ENCODE data around the gene ARHGAP23. TPM values are rescaled to one million over a fixed set of nuclear protein-coding genes. Genes with fewer than 3 reads are reported as not detected.

ARHGAP23 gene
- total and polyA plus RNA-seq, 10 of the 15 experiments (the other 5 are each of a cell fraction or from before 2014, with no cell fraction given) = 0.23 to 5.8 (median 2.1) TPM

DNA sequence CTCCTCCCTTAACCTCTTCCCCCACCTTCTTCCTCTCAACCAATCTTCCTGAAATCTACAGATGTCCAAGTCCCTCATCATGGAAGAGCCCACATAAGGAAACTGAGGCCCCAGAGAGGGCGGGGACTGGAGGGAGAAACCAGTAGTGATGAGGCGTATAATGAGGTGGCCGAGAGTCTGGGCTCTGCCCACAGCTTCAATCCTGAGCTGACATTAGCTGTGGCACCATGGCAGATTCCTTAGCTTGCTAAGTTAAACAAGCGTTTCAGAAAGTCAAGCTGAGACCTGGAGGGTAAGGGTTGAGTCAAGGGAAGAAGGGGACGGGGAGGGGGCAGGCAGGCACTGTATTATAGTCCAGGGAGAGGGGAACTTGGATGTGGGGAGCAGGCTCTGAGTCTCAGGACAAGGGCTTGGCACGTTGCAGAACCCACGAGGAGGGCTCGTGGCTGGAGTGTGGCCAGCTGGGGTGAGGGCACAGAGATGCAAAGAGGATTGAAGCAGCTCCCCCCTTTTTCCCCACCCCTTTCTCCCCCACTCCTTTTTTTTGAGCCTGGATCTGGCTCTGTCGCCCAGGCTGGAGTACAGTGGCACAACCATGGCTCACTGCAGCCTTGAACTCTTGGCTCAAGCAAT lies 13.3 kb downstream of the ARHGAP23 start:
- FAIRE-seq = no peak
- BruUV-seq (replicated peaks) = no TSS peak
- H3K9me3 ChIP-seq (replicated peaks; ENCODE audit: control insufficient read depth, insufficient read depth, low read length) = no peaks in the 10 kb centered on the region
- SMC1A ChIA-PET (ENCODE audit: uncharacterized antibody, unreplicated experiment) = interaction anchor here (1.3 to 1.4 kb wide), 2 partner anchors 44 to 92 kb away, joined by 3 to 4 read pairs; no protein-coding TSS in a partner anchor
- CTCF ChIA-PET = interaction anchor here (0.8 to 1.6 kb wide), 4 partner anchors 14 to 115 kb away, joined by 3 to 4 read pairs (median 4); no protein-coding TSS in a partner anchor
- in situ Hi-C loops (cut with MboI) (loop anchor here (5.0 kb wide), 1 partner anchor 51 kb away; no protein-coding TSS in a partner anchor), intact Hi-C loops (cut with micrococcal nuclease; ENCODE audit: unreplicated experiment) (no loop called here)
- RAD21 ChIA-PET (ENCODE audit: unreplicated experiment) = no interaction called here
- H3K36me3 ChIP-seq (ENCODE audit: control insufficient read depth in 2 of 2, insufficient read depth in 2 of 2, low read length in 1 of 2) = no peaks in the 10 kb centered on the region
- H3K4me2 ChIP-seq (ENCODE audit: control insufficient read depth, insufficient read depth) = no peak overlapping the region
- H3K79me2 ChIP-seq (ENCODE audit: control insufficient read depth, insufficient read depth, low read length) = no peaks in the 10 kb centered on the region
- H2AFZ ChIP-seq (ENCODE audit: control insufficient read depth, low read depth, low read length) = no peak overlapping the region
- H3K27me3 ChIP-seq (replicated peaks in 1 of 2; ENCODE audit: control insufficient read depth in 2 of 2, insufficient read depth in 2 of 2, low read length in 1 of 2) = no peaks in the 10 kb centered on the region
- DNase-seq (ENCODE audit: low read depth, low spot score) = no peak
- WGBS (ENCODE audit: insufficient coverage, insufficient replicate concordance, low lambda C conversion rate, missing lambda C conversion rate) = 45% methylated on average over 9 of the region's 9 CpGs
- no peak for TF ChIP-seq RFX5 (IDR thresholded peaks at IDR 0.05; ENCODE audit: low read depth, low read length)
- H3K4me3 ChIP-seq = no peak overlapping the region
- no peak for ATAC-seq
- no peak overlapping the region for H3K9ac ChIP-seq (ENCODE audit: control insufficient read depth, insufficient read depth, low read length)
- H3K27ac ChIP-seq (ENCODE audit: control insufficient read depth, insufficient read depth) = no peak overlapping the region
- POLR2A ChIA-PET = interaction anchor here (0.6 kb wide), 1 partner anchor 9 kb away, joined by 3 read pairs; no protein-coding TSS in a partner anchor
- H4K20me1 ChIP-seq (ENCODE audit: control insufficient read depth, insufficient read depth) = no peaks in the 10 kb centered on the region
- peaks cover 5% of the 10 kb centered on the region; the same call in 1 of the 2 replicates for H3K4me1 ChIP-seq (ENCODE audit: control insufficient read depth, insufficient read depth, low read length)

- ChIA-PET POLR2A (no interaction called here), RAD21 (ENCODE audit: unreplicated experiment) (interaction anchor here (1.0 kb wide), 1 partner anchor 13 kb away, joined by 3 read pairs; no protein-coding TSS in a partner anchor), SMC1A (ENCODE audit: uncharacterized antibody, unreplicated experiment) (interaction anchor here (1.1 to 1.7 kb wide), 3 partner anchors 19 to 47 kb away, joined by 3 to 4 read pairs (median 4); no protein-coding TSS in a partner anchor), CTCF (interaction anchor here (0.7 to 2.1 kb wide), 5 partner anchors 13 to 221 kb away, joined by 3 to 6 read pairs (median 3); no protein-coding TSS in a partner anchor)
- H4K20me1 ChIP-seq (ENCODE audit: control insufficient read depth, insufficient read depth) = no peaks in the 10 kb centered on the region
- no peak for ATAC-seq
- intact Hi-C loops (cut with micrococcal nuclease; ENCODE audit: unreplicated experiment) (no loop called here), in situ Hi-C loops (cut with MboI) (loop anchor here (5.0 kb wide), 1 partner anchor 50 kb away; no protein-coding TSS in a partner anchor)
- no peak overlapping the region for H3K4me2 ChIP-seq (ENCODE audit: control insufficient read depth, insufficient read depth)
- H3K4me1 ChIP-seq (ENCODE audit: control insufficient read depth, insufficient read depth, low read length) = peaks cover 5% of the 10 kb centered on the region; the same call in 1 of the 2 replicates
- no peak overlapping the region for H3K9ac ChIP-seq (ENCODE audit: control insufficient read depth, insufficient read depth, low read length)
- no TSS peak for BruUV-seq (replicated peaks)
- H3K27me3 ChIP-seq (replicated peaks in 1 of 2; ENCODE audit: control insufficient read depth in 2 of 2, insufficient read depth in 2 of 2, low read length in 1 of 2) = no peaks in the 10 kb centered on the region
- H3K79me2 ChIP-seq (ENCODE audit: control insufficient read depth, insufficient read depth, low read length) = no peaks in the 10 kb centered on the region
- H3K4me3 ChIP-seq = no peak overlapping the region
- no peaks in the 10 kb centered on the region for H3K36me3 ChIP-seq (ENCODE audit: control insufficient read depth in 2 of 2, insufficient read depth in 2 of 2, low read length in 1 of 2)
- no peak for FAIRE-seq
- H3K27ac ChIP-seq (ENCODE audit: control insufficient read depth, insufficient read depth) = no peak overlapping the region
- 38% methylated on average over 4 of the region's 4 CpGs for WGBS (ENCODE audit: insufficient coverage, insufficient replicate concordance, low lambda C conversion rate, missing lambda C conversion rate)
- DNase-seq (ENCODE audit: low read depth, low spot score) = no peak
- no peaks in the 10 kb centered on the region for H3K9me3 ChIP-seq (replicated peaks; ENCODE audit: control insufficient read depth, insufficient read depth, low read length)
- H2AFZ ChIP-seq (ENCODE audit: control insufficient read depth, low read depth, low read length) = no peak overlapping the region
- TF ChIP-seq, protein P1, sequence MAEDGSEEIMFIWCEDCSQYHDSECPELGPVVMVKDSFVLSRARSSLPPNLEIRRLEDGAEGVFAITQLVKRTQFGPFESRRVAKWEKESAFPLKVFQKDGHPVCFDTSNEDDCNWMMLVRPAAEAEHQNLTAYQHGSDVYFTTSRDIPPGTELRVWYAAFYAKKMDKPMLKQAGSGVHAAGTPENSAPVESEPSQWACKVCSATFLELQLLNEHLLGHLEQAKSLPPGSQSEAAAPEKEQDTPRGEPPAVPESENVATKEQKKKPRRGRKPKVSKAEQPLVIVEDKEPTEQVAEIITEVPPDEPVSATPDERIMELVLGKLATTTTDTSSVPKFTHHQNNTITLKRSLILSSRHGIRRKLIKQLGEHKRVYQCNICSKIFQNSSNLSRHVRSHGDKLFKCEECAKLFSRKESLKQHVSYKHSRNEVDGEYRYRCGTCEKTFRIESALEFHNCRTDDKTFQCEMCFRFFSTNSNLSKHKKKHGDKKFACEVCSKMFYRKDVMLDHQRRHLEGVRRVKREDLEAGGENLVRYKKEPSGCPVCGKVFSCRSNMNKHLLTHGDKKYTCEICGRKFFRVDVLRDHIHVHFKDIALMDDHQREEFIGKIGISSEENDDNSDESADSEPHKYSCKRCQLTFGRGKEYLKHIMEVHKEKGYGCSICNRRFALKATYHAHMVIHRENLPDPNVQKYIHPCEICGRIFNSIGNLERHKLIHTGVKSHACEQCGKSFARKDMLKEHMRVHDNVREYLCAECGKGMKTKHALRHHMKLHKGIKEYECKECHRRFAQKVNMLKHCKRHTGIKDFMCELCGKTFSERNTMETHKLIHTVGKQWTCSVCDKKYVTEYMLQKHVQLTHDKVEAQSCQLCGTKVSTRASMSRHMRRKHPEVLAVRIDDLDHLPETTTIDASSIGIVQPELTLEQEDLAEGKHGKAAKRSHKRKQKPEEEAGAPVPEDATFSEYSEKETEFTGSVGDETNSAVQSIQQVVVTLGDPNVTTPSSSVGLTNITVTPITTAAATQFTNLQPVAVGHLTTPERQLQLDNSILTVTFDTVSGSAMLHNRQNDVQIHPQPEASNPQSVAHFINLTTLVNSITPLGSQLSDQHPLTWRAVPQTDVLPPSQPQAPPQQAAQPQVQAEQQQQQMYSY (CRISPR knock-in tag; IDR thresholded peaks at IDR 0.05) = no peak
- TF ChIP-seq ASH2L (IDR thresholded peaks at IDR 0.05; ENCODE audit: borderline replicate concordance, low read depth) (no peak), BCL3 (IDR thresholded peaks at IDR 0.05; ENCODE audit: borderline replicate concordance, insufficient read depth, low read depth, low read length, poor library complexity, severe bottlenecking) (no peak), PAX8 (IDR thresholded peaks at IDR 0.05) (no peak), ZNF207 (IDR thresholded peaks at IDR 0.05; ENCODE audit: borderline replicate concordance) (no peak), TCF3 (IDR thresholded peaks at IDR 0.05; ENCODE audit: borderline replicate concordance, insufficient read depth, low read depth, low read length) (no peak)
- TF ChIP-seq, protein P2, sequence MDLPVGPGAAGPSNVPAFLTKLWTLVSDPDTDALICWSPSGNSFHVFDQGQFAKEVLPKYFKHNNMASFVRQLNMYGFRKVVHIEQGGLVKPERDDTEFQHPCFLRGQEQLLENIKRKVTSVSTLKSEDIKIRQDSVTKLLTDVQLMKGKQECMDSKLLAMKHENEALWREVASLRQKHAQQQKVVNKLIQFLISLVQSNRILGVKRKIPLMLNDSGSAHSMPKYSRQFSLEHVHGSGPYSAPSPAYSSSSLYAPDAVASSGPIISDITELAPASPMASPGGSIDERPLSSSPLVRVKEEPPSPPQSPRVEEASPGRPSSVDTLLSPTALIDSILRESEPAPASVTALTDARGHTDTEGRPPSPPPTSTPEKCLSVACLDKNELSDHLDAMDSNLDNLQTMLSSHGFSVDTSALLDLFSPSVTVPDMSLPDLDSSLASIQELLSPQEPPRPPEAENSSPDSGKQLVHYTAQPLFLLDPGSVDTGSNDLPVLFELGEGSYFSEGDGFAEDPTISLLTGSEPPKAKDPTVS (IDR thresholded peaks at IDR 0.05; ENCODE audit: low read depth, low read length) = no peak
Measured at GRCh38 chr17:38442548-38442947, 14.3 kb downstream of the ARHGAP23 start.
